Muscle of leg (tissue), 11 donors: ENCODE data around the gene GIPC2. TPM values are rescaled to one million over a fixed set of nuclear protein-coding genes. Genes with fewer than 3 reads are reported as not detected.
A peak's percentile ranks its signal among the peaks of the same experiment; 100 is the strongest.

Experiments
- DNase-seq: peaks from one replicate; pipeline ENCODE4 v3.0.0; 2013
- H3K27ac ChIP-seq: one replicate; pipeline ENCODE4 v1.5.1; 2013; ENCODE audit warnings: mild to moderate bottlenecking, low read length, control low read depth
- H3K27me3 ChIP-seq: one replicate; pipeline ENCODE4 v1.6.1; 2013; ENCODE audit warnings: low read length; ENCODE audit not compliant: control insufficient read depth, insufficient read depth
- H3K36me3 ChIP-seq: one replicate; pipeline ENCODE4 v1.6.1; 2013; ENCODE audit warnings: low read length; ENCODE audit not compliant: control insufficient read depth, insufficient read depth
- H3K4me1 ChIP-seq: one replicate; pipeline ENCODE4 v1.6.1; 2013; ENCODE audit warnings: low read length; ENCODE audit not compliant: control insufficient read depth, insufficient read depth
- H3K4me3 ChIP-seq: one replicate; pipeline ENCODE4 v1.5.1; 2013; ENCODE audit warnings: low read length, control low read depth
- H3K9me3 ChIP-seq: replicated peaks from 2 replicates; pipeline ENCODE4 v1.6.1; 2013; ENCODE audit warnings: low read depth, low read length; ENCODE audit not compliant: control insufficient read depth
- WGBS: methylation state at CpG from one replicate; pipeline ENCODE4 v1.1.5; 2013; ENCODE audit warnings: missing lambda C conversion rate; ENCODE audit not compliant: insufficient coverage; 5-methylcytosine and 5-hydroxymethylcytosine counted together
- polyA plus RNA-seq, 8 donors: library from polyadenylated mRNA; unstranded; fragments of 120-200 nt; gene quantifications; one replicate each; pipeline versions ENCODE4 v1.2.1 to v1.2.3, GENCODE V29; 2013; ENCODE audit warnings: inconsistent platforms in 1 of 8, low replicate concordance in 1 of 8; ENCODE audit not compliant: insufficient read length in 8 of 8, insufficient read depth in 1 of 8
- total RNA-seq: library from RNA; stranded (reverse); fragments of 120-200 nt; gene quantifications from one replicate; pipeline ENCODE4 v1.2.4, GENCODE V29; 2013

The GIPC2 gene
- total and polyA plus RNA-seq, 9 donors, result 0.84 to 8.7 (median 1.4) TPM

DNA sequence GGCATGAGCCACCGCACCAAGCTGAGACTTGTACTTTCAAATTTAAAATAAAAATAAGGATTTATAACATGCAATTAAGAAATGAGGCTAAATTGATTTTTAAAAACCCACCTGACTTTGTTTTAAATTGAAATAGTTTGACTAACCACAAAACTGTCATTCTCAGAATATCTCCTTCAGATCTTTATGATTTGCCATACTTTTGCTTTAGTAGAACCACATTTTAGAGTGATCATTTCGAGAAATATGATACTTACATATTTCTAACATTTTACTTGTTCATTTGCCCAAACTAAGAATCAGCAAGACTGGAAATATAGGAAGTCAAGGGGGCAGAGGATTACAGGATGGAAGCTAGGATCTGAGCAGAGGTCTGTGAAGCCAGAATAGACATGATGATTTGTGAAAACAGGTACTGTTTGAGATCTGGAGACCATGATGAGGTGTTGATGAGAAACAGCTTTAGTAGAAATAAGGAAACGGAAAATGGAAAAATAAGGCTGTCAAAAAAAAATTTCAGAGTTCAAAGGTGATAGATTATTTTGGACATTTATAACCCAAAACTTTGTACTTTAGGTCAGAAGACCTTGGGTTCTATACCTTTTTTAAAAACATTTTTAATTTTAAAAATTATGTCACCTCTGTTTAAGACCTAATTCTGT is 44.8 kb downstream of the GIPC2 start:
- no peaks in the 10 kb centered on the region for H3K4me1 ChIP-seq
- no peaks in the 10 kb centered on the region for H3K36me3 ChIP-seq
- H3K9me3 ChIP-seq, result peaks cover 5% of the 10 kb centered on the region
- H3K27me3 ChIP-seq, result no peaks in the 10 kb centered on the region
- no peak overlapping the region for H3K27ac ChIP-seq
- no CpG with 5 or more reads among the region's 3 CpGs for WGBS
- no peak for DNase-seq
- H3K4me3 ChIP-seq, result no peak overlapping the region

DNA sequence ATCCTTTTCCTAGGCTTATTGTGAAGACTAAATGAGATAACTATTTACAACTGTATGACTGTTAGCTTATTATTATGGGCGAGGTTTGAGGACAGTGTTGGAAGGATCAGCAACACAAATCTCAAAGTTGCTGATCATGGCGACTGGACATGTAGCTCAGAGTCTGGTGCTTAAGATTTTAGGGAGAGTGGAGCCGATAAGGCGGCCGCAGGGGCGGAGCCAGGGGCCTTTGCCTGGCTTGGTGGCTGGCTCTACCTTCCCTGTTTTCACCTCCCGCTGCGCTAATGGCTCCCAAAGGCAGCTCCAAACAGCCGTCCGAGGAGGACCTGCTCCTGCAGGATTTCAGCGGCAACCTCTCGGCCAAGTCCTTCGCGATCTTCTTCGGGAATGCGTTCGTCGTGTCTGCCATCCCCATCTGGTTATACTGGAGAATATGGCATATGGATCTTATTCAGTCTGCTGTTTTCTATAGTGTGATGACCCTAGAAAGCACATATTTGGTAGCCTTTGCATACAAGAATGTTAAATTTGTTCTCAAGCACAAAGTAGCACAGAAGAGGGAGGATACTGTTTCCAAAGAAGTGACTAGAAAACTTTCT is 45.5 kb downstream of the GIPC2 start:
- peaks cover 3% of the 10 kb centered on the region for H3K4me1 ChIP-seq
- H3K36me3 ChIP-seq, result no peaks in the 10 kb centered on the region
- no peaks in the 10 kb centered on the region for H3K27me3 ChIP-seq
- H3K27ac ChIP-seq, result no peak overlapping the region
- peaks cover 5% of the 10 kb centered on the region for H3K9me3 ChIP-seq
- no peak for DNase-seq
- H3K4me3 ChIP-seq, result no peak overlapping the region
- 77% methylated on average over 14 of the region's 18 CpGs for WGBS

DNA sequence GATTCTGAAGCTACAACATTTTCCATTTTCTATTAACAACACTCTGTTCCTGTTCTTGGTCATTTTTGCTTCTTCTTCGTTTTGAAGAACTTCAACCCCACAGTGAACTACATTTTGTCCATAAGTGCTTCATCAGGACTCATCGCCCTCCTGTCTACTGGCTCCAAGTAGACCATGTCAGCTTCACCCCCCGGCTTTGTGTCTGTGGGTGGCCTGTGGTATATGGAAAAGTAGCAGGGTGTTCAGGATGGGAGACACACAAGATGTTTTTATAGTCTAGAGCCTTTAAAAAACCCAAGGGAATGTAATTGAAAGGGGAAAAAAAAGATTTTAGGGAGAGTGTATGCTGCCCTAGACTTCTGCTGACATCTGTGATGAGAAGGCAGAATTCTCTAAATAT is 46.1 kb downstream of the GIPC2 start:
- H3K4me3 ChIP-seq, result no peak overlapping the region
- no peak overlapping the region for H3K27ac ChIP-seq
- no peaks in the 10 kb centered on the region for H3K36me3 ChIP-seq
- DNase-seq, result no peak
- WGBS, result 100% methylated on average over 1 of the region's 3 CpGs
- H3K27me3 ChIP-seq, result no peaks in the 10 kb centered on the region
- H3K4me1 ChIP-seq, result peaks cover 5% of the 10 kb centered on the region
- peaks cover 2% of the 10 kb centered on the region for H3K9me3 ChIP-seq

DNA sequence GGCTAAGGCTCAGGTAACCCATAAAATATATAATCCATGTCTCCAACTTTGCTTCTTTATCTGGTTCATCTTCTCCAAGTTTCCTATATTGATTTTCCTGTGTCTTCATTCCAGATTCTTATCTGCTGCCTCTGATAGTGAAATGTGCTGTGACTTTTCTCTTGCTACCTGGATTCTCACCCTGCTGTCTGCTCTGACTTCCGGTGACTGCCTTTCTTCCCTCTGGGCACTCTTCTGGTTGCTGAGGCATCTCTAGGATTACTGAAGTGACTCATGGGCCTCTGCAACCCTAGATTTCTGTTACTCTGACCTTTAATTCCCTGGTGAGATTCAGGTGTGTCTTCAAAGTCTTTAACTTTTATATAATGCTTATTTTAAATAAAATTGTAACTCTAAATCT is 46.9 kb downstream of the GIPC2 start:
- H3K4me3 ChIP-seq, result no peak overlapping the region
- DNase-seq, result no peak
- peaks cover 10% of the 10 kb centered on the region for H3K4me1 ChIP-seq
- no peaks in the 10 kb centered on the region for H3K27me3 ChIP-seq
- no peaks in the 10 kb centered on the region for H3K9me3 ChIP-seq
- no peak overlapping the region for H3K27ac ChIP-seq
- H3K36me3 ChIP-seq, result no peaks in the 10 kb centered on the region
- 80% methylated on average over 1 of the region's 1 CpG for WGBS

- no CpG with 5 or more reads among the region's 1 CpG for WGBS
- Histone ChIP-seq H3K4me1 (peaks cover 11% of the 10 kb centered on the region), H3K9me3 (no peaks in the 10 kb centered on the region), H3K36me3 (no peaks in the 10 kb centered on the region), H3K27me3 (no peaks in the 10 kb centered on the region), H3K27ac (no peak overlapping the region), H3K4me3 (no peak overlapping the region)
- no peak for DNase-seq
These were observed 47.8 kb downstream of the GIPC2 start for GRCh38 chr1:78093560-78093959.

- H3K4me3 ChIP-seq, result no peak overlapping the region
- DNase-seq, result no peak
- no peaks in the 10 kb centered on the region for H3K9me3 ChIP-seq
- no peaks in the 10 kb centered on the region for H3K27me3 ChIP-seq
- no CpG with 5 or more reads among the region's 1 CpG for WGBS
- peak overlapping the region; percentile 37 for H3K27ac ChIP-seq
- H3K36me3 ChIP-seq, result no peaks in the 10 kb centered on the region
- H3K4me1 ChIP-seq, result peaks cover 11% of the 10 kb centered on the region
These were observed 48.9 kb downstream of the GIPC2 start for GRCh38 chr1:78094639-78095038.

DNA sequence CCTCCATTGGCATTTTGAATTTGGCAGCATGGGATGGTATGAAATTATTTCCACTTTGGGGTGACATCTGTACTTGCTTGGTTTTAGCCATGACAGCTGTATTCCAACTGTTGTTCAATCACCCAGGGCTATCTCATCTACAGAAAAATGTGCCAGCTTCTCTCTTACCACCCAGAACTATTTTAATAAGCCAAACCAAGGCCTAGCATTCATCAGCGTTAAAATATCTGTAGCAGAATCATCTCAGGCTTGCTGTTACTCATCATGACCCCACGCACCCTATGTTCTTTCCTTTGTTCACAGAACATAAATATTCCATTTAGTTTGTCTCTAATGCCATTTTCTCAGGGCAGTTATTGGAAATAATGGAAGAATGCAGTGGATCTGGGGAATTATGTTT is 49.8 kb downstream of the GIPC2 start:
- peak overlapping the region; percentile 77 for H3K27ac ChIP-seq

DNA sequence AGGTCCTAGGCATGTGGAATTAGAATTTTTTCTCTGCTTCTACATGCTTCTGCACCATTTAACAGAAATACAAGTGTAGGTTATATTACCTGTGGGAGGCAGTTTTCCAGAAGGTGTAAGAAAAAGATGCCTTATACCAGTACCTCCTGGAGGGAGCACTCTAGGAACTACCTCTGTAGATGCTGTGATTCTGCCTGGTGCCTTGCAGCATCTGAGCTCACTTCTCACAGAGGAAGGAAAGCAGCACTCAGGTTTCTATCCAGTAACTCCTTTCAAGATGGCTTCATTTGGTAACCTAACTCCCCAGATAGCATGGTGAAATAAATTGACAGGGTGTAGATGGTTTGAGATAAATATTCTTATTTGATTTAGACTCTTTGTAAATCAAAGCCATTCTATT is 50.3 kb downstream of the GIPC2 start:
- no peak for DNase-seq
- Histone ChIP-seq H3K9me3 (no peaks in the 10 kb centered on the region), H3K27ac (peak overlapping the region; percentile 77)

More for the DNA sequence above, 49.8 kb downstream of the GIPC2 start:
- H3K36me3 ChIP-seq, result no peaks in the 10 kb centered on the region
- no CpG with 5 or more reads among the region's 2 CpGs for WGBS
- H3K27me3 ChIP-seq, result no peaks in the 10 kb centered on the region
- no peaks in the 10 kb centered on the region for H3K9me3 ChIP-seq
- DNase-seq, result peak; percentile 67
- peaks cover 11% of the 10 kb centered on the region for H3K4me1 ChIP-seq
- H3K4me3 ChIP-seq, result no peak overlapping the region

DNA sequence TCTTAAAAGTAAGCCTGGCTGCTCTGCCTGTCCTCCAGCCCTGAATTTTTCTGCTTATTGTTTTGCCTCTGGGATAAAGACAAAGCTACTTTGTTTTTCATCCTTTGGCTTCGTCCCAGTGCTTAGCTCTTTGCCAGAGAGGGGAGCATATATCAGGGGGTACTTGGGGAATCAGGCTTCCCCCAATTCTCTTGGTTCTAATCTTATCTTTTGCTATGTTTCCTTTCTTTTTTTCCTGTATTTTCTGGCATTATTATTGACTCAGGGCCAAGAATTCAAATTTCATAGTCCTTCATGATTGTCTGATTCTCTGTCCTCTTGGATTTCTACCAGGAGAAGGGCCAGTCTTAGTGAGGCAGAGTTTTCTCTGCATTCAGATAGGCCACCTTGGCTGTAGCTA is 51.2 kb downstream of the GIPC2 start:
- no peaks in the 10 kb centered on the region for H3K27me3 ChIP-seq
- peak overlapping the region; percentile 43 for H3K27ac ChIP-seq
- no CpG with 5 or more reads among the region's 1 CpG for WGBS
- no peaks in the 10 kb centered on the region for H3K9me3 ChIP-seq
- H3K4me1 ChIP-seq, result peaks cover 13% of the 10 kb centered on the region
- no peak overlapping the region for H3K4me3 ChIP-seq
- DNase-seq, result peak; percentile 30
- no peaks in the 10 kb centered on the region for H3K36me3 ChIP-seq

More for the DNA sequence above, 50.3 kb downstream of the GIPC2 start:
- Histone ChIP-seq H3K36me3 (no peaks in the 10 kb centered on the region), H3K27me3 (no peaks in the 10 kb centered on the region), H3K4me1 (peaks cover 11% of the 10 kb centered on the region), H3K4me3 (no peak overlapping the region)

- H3K9me3 ChIP-seq, result no peaks in the 10 kb centered on the region
- 76% methylated on average over 2 of the region's 2 CpGs for WGBS
- peaks cover 10% of the 10 kb centered on the region for H3K4me1 ChIP-seq
- H3K27me3 ChIP-seq, result no peaks in the 10 kb centered on the region
- no peaks in the 10 kb centered on the region for H3K36me3 ChIP-seq
- no peak for DNase-seq
- H3K4me3 ChIP-seq, result no peak overlapping the region
- H3K27ac ChIP-seq, result no peak overlapping the region
These were observed 55.3 kb downstream of the GIPC2 start for GRCh38 chr1:78101051-78101450.
